ENCODE results near the gene GSX2. TPM values are rescaled to one million over a fixed set of nuclear protein-coding genes. Genes with fewer than 3 reads are reported as not detected.

GSX2 gene
- total and polyA plus RNA-seq, 2 of the 13 experiments (the other 11 are each of a cell fraction or from before 2014, with no cell fraction given), result not detected

GRCh38 chr4:54066718-54067129, 33.2 kb upstream of the GSX2 start:
- peaks cover 11% of the 10 kb centered on the region; the same call in 1 of the 2 replicates for H4K20me1 ChIP-seq (ENCODE audit: insufficient read depth, low read length)
- H3K4me1 ChIP-seq (ENCODE audit: insufficient read depth, low read length), result peaks cover 26% of the 10 kb centered on the region
- no peak overlapping the region for H3K4me3 ChIP-seq (replicated peaks in 1 of 3; ENCODE audit: insufficient read depth in 1 of 3, low read depth in 2 of 3, low read length in 3 of 3)
- in situ Hi-C loops (cut with HindIII; ENCODE audit: extremely low pct_ligation_motif_present, low pct_unique_long_range_greater_than_20kb) (no loop called here), intact Hi-C loops (cut with micrococcal nuclease; ENCODE audit: unreplicated experiment) (no loop called here)
- H3K27me3 ChIP-seq (ENCODE audit: control insufficient read depth in 1 of 2, insufficient read depth in 2 of 2, low read length in 2 of 2), result no peaks in the 10 kb centered on the region; a peak in 1 of 5 replicates
- ChIA-PET CTCF (ENCODE audit: low intra/inter-chr PET ratio, low total read pairs) (no interaction called here), POLR2A (interaction anchor here (0.7 kb wide), 1 partner anchor 24 kb away, joined by 4 read pairs; no protein-coding TSS in a partner anchor)
- TF ChIP-seq ATF7-NPFF (CRISPR knock-in tag; IDR thresholded peaks at IDR 0.05; ENCODE audit: low read depth), result no peak
- TF ChIP-seq ZNF598 (CRISPR knock-in tag; IDR thresholded peaks at IDR 0.05; ENCODE audit: borderline replicate concordance), result no peak
- TF ChIP-seq SP4 (CRISPR knock-in tag; IDR thresholded peaks at IDR 0.05), result no peak
- no peak for TF ChIP-seq PLRG1 (conservative IDR thresholded peaks at IDR 0.05)
- TF ChIP-seq BATF2 (CRISPR knock-in tag; IDR thresholded peaks at IDR 0.05), result no peak
- TF ChIP-seq CEBPZ (IDR thresholded peaks at IDR 0.05; ENCODE audit: low read length), result no peak
- no peak for TF ChIP-seq RXRA (CRISPR knock-in tag; IDR thresholded peaks at IDR 0.05)
- DNase-seq (ENCODE audit: low spot score), result no peak
- no peak overlapping the region for H2AFZ ChIP-seq (ENCODE audit: low read length)
- no peaks in the 10 kb centered on the region for H3K9me3 ChIP-seq (ENCODE audit: low read length)
- H3K36me3 ChIP-seq (replicated peaks in 1 of 2; ENCODE audit: control insufficient read depth in 1 of 2, insufficient read depth in 2 of 2, low read length in 2 of 2), result no peaks in the 10 kb centered on the region
- peaks cover 25% of the 10 kb centered on the region for H3K79me2 ChIP-seq (ENCODE audit: insufficient read depth, low read length)
- 75% methylated on average over 2 of the region's 2 CpGs for WGBS (ENCODE audit: low lambda C conversion rate)
- ATAC-seq, result no peak
- H3K4me2 ChIP-seq (ENCODE audit: low read depth, low read length), result no peak overlapping the region
- H3K27ac ChIP-seq (ENCODE audit: extremely low read length, insufficient read depth, low read length), result no peak overlapping the region
- no peak for FAIRE-seq
- no peak overlapping the region for H3K9ac ChIP-seq (ENCODE audit: insufficient read depth, low read depth, low read length)
- BruUV-seq (replicated peaks), result no TSS peak

Measured in HepG2 (cell line).